WTC11 (cell line): ENCODE results near the gene FBXW4. TPM values are rescaled to one million over a fixed set of nuclear protein-coding genes. Genes with fewer than 3 reads are reported as not detected.

Experiments
- ATAC-seq: fragments of 200-7000 bp; cut with Tn5 transposase; 2 replicates; pipeline ENCODE4 v1.10.0; 2021; ENCODE audit warnings: mild to moderate bottlenecking, moderate library complexity
- CTCF ChIA-PET: fragments of 300-600 bp; sonication (Branson Sonifier 250); formaldehyde crosslinking; loops from one replicate; lab custom pipeline; 2021; ENCODE audit warnings: antibody characterized with exemption; lab: Charles Lee
- POLR2A ChIA-PET: fragments of 350-600 bp; sonication (Branson Sonifier 250); formaldehyde crosslinking; loops from one replicate; lab custom pipeline; 2021; ENCODE audit warnings: antibody characterized with exemption; lab: Charles Lee
- DNase-seq: peaks from one replicate; pipeline ENCODE4 v3.0.0; 2021; ENCODE audit warnings: low spot score
- H3K27ac Mint-ChIP-seq: 2 replicates; pipeline ENCODE4 v1.8.0; 2021; ENCODE audit warnings: mixed read lengths
- H3K27me3 Mint-ChIP-seq: 2 replicates; pipeline ENCODE4 v1.8.0; 2021; ENCODE audit warnings: low read depth, mild to moderate bottlenecking, moderate library complexity, mixed read lengths
- H3K36me3 Mint-ChIP-seq: 2 replicates; pipeline ENCODE4 v1.8.0; 2021; ENCODE audit warnings: mixed read lengths
- H3K4me1 Mint-ChIP-seq: 2 replicates; pipeline ENCODE4 v1.8.0; 2022; ENCODE audit warnings: mixed read lengths
- H3K4me3 Mint-ChIP-seq: 2 replicates; pipeline ENCODE4 v1.8.0; 2021; ENCODE audit warnings: mild to moderate bottlenecking, moderate library complexity, mixed read lengths
- H3K9me3 Mint-ChIP-seq: 2 replicates; pipeline ENCODE4 v1.8.0; 2021; ENCODE audit warnings: mixed read lengths
- ATF1 ChIP-seq: sonication (generic); formaldehyde crosslinking; IDR thresholded peaks from 2 replicates; pipeline ENCODE4 v1.8.1; 2023; ENCODE audit warnings: mild to moderate bottlenecking, moderate library complexity, missing genetic modification reagents
- CREM ChIP-seq: sonication (generic); formaldehyde crosslinking; IDR thresholded peaks from 2 replicates; pipeline ENCODE4 v1.8.1; 2022; ENCODE audit warnings: mild to moderate bottlenecking, missing genetic modification reagents, moderate library complexity
- KAT7 ChIP-seq: sonication (generic); formaldehyde crosslinking; IDR thresholded peaks from 2 replicates; pipeline ENCODE4 v1.8.1; 2023; ENCODE audit warnings: missing genetic modification reagents, mild to moderate bottlenecking, borderline replicate concordance
- MLX ChIP-seq: sonication (generic); formaldehyde crosslinking; IDR thresholded peaks from 2 replicates; pipeline ENCODE4 v1.8.1; 2023; ENCODE audit warnings: mild to moderate bottlenecking, missing genetic modification reagents, moderate library complexity
- MXD4 ChIP-seq: fragments of 250-450 bp; sonication (Bioruptor Pico); IDR thresholded peaks from 2 replicates; pipeline ENCODE4 v1.8.0; 2021; ENCODE audit warnings: mild to moderate bottlenecking, moderate library complexity, borderline replicate concordance
- NR3C1 ChIP-seq: sonication (generic); formaldehyde crosslinking; conservative IDR thresholded peaks from 2 replicates; pipeline ENCODE4 v1.8.1; 2023; ENCODE audit warnings: low read depth, mild to moderate bottlenecking, missing genetic modification reagents
- PRDM15 ChIP-seq: sonication (generic); formaldehyde crosslinking; IDR thresholded peaks from 2 replicates; pipeline ENCODE4 v1.8.0; 2022; ENCODE audit warnings: missing genetic modification reagents
- total RNA-seq: library from RNA; stranded (reverse); gene quantifications from 3 replicates; pipeline ENCODE4 v1.2.3, GENCODE V29; 2021
- TF ChIP-seq, protein P1 (sequence below): sonication (generic); formaldehyde crosslinking; IDR thresholded peaks from 2 replicates; pipeline ENCODE4 v1.8.1; 2023; ENCODE audit warnings: mild to moderate bottlenecking, moderate library complexity, missing genetic modification reagents
- TF ChIP-seq, protein P2 (sequence below): sonication (generic); formaldehyde crosslinking; IDR thresholded peaks from 2 replicates; pipeline ENCODE4 v1.8.0; 2023; ENCODE audit warnings: mild to moderate bottlenecking, missing genetic modification reagents
- TF ChIP-seq, protein P3 (sequence below): fragments of 250-450 bp; sonication (Bioruptor Pico); IDR thresholded peaks from 2 replicates; pipeline ENCODE4 v1.9.0; 2021; ENCODE audit warnings: mild to moderate bottlenecking

FBXW4 gene
- total RNA-seq, 1 experiment from 2014 or later, result 45.3 TPM

DNA sequence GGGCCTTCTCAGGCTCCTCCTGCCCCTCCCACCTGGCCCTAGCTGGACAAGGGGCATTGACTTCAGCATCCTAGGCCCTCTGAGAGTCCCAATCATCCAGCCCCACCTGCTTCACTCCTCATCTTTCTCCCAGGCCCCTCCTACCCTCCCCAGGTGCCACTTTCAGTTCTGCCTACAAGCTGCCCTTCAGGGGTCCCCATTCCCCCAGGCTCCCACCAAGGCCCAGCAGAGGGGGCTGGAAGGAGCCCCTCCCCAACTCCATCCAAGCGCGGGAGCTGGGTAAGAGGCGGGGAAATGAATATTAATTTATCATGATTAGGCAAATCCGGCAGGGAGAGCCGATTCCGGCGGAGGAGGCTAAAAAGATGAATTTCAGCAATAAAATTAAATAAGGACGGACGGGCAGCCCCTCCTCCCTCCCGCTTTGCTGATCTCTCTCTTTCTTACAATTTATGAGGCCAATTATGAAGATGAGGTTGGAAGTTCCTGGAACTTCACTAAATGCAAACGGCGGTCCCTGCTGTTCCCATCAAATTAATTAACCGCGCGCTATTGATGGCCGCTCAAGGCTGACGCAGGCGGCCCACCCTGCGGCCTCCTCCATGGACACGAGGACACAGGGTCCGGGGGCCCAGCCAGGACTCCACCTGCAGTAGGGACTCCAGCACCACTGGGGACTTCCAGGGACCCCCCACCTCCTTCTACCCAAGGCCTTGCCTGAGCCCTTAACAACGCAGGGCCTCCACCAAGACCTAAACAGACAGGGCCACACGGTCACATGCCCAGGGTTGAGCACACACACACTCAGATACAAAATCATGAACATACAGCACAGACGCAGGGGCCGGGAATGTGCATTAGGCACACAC, 120.9 kb downstream of the FBXW4 start (continued):
- TF ChIP-seq PRDM15, result no peak
- TF ChIP-seq CREM, result no peak
- TF ChIP-seq KAT7 (CRISPR knock-in tag), result no peak

DNA sequence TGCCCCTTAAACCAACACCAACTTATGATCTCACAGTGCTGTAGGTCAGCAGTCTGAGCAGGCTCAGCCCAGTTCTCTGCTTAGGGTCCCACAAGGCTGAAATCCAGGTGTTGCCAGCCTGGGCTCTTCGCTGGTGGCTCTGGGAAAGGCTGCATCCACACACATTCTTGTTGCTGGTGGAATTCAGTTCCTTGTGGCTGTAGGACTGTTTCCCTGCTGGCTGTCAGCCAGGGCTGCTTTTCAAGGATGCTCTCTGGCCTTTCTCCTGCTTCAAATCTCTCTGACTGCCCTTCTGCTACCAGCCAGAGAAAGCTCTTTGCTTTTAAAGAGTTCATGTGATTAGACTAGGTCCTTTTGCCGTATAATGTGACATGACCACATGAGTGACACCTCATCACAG, 122.2 kb downstream of the FBXW4 start:
- Mint-ChIP-seq H3K36me3 (peaks cover 5% of the 10 kb centered on the region), H3K27ac (no peak overlapping the region), H3K27me3 (peaks cover 54% of the 10 kb centered on the region), H3K4me3 (no peak overlapping the region), H3K4me1 (peaks cover 29% of the 10 kb centered on the region), H3K9me3 (peaks cover 3% of the 10 kb centered on the region; the same call in 1 of the 2 replicates)
- POLR2A ChIA-PET, result no interaction called here
- no peak for TF ChIP-seq ATF1 (CRISPR knock-in tag)
- TF ChIP-seq, protein P1, sequence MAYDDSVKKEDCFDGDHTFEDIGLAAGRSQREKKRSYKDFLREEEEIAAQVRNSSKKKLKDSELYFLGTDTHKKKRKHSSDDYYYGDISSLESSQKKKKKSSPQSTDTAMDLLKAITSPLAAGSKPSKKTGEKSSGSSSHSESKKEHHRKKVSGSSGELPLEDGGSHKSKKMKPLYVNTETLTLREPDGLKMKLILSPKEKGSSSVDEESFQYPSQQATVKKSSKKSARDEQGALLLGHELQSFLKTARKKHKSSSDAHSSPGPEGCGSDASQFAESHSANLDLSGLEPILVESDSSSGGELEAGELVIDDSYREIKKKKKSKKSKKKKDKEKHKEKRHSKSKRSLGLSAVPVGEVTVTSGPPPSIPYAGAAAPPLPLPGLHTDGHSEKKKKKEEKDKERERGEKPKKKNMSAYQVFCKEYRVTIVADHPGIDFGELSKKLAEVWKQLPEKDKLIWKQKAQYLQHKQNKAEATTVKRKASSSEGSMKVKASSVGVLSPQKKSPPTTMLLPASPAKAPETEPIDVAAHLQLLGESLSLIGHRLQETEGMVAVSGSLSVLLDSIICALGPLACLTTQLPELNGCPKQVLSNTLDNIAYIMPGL (CRISPR knock-in tag), result no peak
- TF ChIP-seq, protein P2, sequence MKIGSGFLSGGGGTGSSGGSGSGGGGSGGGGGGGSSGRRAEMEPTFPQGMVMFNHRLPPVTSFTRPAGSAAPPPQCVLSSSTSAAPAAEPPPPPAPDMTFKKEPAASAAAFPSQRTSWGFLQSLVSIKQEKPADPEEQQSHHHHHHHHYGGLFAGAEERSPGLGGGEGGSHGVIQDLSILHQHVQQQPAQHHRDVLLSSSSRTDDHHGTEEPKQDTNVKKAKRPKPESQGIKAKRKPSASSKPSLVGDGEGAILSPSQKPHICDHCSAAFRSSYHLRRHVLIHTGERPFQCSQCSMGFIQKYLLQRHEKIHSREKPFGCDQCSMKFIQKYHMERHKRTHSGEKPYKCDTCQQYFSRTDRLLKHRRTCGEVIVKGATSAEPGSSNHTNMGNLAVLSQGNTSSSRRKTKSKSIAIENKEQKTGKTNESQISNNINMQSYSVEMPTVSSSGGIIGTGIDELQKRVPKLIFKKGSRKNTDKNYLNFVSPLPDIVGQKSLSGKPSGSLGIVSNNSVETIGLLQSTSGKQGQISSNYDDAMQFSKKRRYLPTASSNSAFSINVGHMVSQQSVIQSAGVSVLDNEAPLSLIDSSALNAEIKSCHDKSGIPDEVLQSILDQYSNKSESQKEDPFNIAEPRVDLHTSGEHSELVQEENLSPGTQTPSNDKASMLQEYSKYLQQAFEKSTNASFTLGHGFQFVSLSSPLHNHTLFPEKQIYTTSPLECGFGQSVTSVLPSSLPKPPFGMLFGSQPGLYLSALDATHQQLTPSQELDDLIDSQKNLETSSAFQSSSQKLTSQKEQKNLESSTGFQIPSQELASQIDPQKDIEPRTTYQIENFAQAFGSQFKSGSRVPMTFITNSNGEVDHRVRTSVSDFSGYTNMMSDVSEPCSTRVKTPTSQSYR (CRISPR knock-in tag), result no peak
- TF ChIP-seq, protein P3, sequence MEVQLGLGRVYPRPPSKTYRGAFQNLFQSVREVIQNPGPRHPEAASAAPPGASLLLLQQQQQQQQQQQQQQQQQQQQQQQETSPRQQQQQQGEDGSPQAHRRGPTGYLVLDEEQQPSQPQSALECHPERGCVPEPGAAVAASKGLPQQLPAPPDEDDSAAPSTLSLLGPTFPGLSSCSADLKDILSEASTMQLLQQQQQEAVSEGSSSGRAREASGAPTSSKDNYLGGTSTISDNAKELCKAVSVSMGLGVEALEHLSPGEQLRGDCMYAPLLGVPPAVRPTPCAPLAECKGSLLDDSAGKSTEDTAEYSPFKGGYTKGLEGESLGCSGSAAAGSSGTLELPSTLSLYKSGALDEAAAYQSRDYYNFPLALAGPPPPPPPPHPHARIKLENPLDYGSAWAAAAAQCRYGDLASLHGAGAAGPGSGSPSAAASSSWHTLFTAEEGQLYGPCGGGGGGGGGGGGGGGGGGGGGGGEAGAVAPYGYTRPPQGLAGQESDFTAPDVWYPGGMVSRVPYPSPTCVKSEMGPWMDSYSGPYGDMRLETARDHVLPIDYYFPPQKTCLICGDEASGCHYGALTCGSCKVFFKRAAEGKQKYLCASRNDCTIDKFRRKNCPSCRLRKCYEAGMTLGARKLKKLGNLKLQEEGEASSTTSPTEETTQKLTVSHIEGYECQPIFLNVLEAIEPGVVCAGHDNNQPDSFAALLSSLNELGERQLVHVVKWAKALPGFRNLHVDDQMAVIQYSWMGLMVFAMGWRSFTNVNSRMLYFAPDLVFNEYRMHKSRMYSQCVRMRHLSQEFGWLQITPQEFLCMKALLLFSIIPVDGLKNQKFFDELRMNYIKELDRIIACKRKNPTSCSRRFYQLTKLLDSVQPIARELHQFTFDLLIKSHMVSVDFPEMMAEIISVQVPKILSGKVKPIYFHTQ, result no peak
- TF ChIP-seq MXD4 (CRISPR knock-in tag), result no peak
- CTCF ChIA-PET, result interaction anchor here (2.2 to 3.8 kb wide), 2 partner anchors 30 to 281 kb away, joined by 6 to 30 read pairs; no protein-coding TSS in a partner anchor
- DNase-seq (no peak), ATAC-seq (no peak)

- POLR2A ChIA-PET, result no interaction called here
- no peak for ATAC-seq
- H3K27me3 Mint-ChIP-seq, result peaks cover 59% of the 10 kb centered on the region
Measured at GRCh38 chr10:101572126-101572525, 122.8 kb downstream of the FBXW4 start.

More at GRCh38 chr10:101572126-101572525, 122.8 kb downstream of the FBXW4 start:
- CTCF ChIA-PET, result interaction anchor here (2.0 to 4.6 kb wide), 7 partner anchors 30 to 531 kb away, joined by 6 to 80 read pairs (median 30); partner anchors contain the start of gene NPM3
- TF ChIP-seq MLX (CRISPR knock-in tag) (no peak), NR3C1 (CRISPR knock-in tag) (no peak)
- TF ChIP-seq, all 79 proteins: peak for 0
- Mint-ChIP-seq H3K9me3 (peaks cover 2% of the 10 kb centered on the region; the same call in 1 of the 2 replicates), H3K4me3 (no peak overlapping the region), H3K27ac (no peak overlapping the region), H3K4me1 (peaks cover 29% of the 10 kb centered on the region), H3K36me3 (peaks cover 3% of the 10 kb centered on the region)
- no peak for DNase-seq
